Kidney epithelial cell (primary cell): ENCODE data around the gene RABGAP1L. TPM values are rescaled to one million over a fixed set of nuclear protein-coding genes. Genes with fewer than 3 reads are reported as not detected.
"Not testable (repeated sequence)": the region's sequence is repeated elsewhere in the genome, so short reads cannot be mapped to it uniquely, and the experiment has no call there.

ENCODE experiments used
- DNase-seq: peaks from one replicate; pipeline ENCODE4 v3.0.0-alpha.2; 2010; ENCODE audit warnings: low read depth
- H3K27me3 ChIP-seq: 2 replicates; pipeline ENCODE4 v1.6.0; 2011; ENCODE audit warnings: low read length; ENCODE audit not compliant: control insufficient read depth, insufficient read depth
- H3K36me3 ChIP-seq: 2 replicates; pipeline ENCODE4 v1.5.1; 2011; ENCODE audit warnings: low read length; ENCODE audit not compliant: control insufficient read depth, insufficient read depth
- H3K4me3 ChIP-seq: 2 replicates; pipeline ENCODE4 v1.5.1; 2011; ENCODE audit warnings: low read depth, mild to moderate bottlenecking, control low read depth, low read length
- total RNA-seq: library from RNA; depleted of rRNA; stranded (reverse); fragments of >200 nt; gene quantifications from 2 replicates; pipeline ENCODE4 v1.2.3, GENCODE V29; 2015
- TF ChIP-seq, protein P1 (sequence below): IDR thresholded peaks from 2 replicates; pipeline ENCODE4 v1.5.1; 2011; ENCODE audit warnings: mild to moderate bottlenecking, moderate library complexity, low read length, control low read depth, inconsistent platforms; ENCODE audit not compliant: insufficient read depth, poor library complexity, severe bottlenecking

Gene RABGAP1L
- total RNA-seq, 1 donor from 2014 or later = 22.1 TPM

DNA sequence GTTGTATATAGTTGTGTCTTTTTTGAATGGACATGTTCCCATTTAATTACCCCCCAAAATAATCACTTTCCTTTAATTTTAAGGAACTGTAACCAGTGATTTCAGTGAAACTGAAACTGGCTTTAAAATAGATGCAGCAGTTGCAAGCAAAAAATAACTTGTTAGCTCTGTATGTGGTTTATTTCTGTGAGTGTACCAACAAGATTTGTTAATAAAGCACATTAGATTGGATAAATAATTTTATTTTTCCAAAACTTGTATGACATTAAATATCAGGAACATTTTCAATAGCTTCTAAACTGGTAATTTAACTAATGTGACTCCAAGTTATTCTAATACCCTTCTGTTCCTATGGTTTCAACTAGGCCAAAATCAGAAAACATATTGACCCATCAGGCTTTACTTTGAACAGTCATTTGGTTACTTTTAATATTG is 656.2 kb downstream of the RABGAP1L start:
- Histone ChIP-seq H3K4me3 (no peak overlapping the region), H3K36me3 (no peaks in the 10 kb centered on the region), H3K27me3 (no peaks in the 10 kb centered on the region)
- TF ChIP-seq, protein P1, sequence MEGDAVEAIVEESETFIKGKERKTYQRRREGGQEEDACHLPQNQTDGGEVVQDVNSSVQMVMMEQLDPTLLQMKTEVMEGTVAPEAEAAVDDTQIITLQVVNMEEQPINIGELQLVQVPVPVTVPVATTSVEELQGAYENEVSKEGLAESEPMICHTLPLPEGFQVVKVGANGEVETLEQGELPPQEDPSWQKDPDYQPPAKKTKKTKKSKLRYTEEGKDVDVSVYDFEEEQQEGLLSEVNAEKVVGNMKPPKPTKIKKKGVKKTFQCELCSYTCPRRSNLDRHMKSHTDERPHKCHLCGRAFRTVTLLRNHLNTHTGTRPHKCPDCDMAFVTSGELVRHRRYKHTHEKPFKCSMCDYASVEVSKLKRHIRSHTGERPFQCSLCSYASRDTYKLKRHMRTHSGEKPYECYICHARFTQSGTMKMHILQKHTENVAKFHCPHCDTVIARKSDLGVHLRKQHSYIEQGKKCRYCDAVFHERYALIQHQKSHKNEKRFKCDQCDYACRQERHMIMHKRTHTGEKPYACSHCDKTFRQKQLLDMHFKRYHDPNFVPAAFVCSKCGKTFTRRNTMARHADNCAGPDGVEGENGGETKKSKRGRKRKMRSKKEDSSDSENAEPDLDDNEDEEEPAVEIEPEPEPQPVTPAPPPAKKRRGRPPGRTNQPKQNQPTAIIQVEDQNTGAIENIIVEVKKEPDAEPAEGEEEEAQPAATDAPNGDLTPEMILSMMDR = no peak
- DNase-seq = no peak

DNA sequence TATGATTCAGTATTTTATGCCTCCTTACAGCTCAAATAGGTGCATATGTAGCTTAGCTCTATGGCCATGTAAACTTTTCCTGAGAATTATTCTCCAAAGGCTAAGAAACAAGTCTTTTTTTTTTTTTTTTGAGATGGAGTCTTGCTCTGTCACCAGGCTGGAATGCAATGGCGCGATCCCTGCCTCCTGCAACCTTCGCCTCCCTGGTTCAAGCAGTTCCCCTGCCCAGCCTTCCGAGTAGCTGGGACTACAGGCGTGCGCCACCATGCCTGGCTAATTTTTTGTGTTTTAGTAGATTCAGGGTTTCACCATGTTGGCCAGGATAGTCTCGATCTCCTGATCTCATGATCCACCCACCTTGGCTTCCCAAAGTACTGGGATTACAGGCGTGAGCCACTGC is 657.3 kb downstream of the RABGAP1L start:
- DNase-seq, H3K4me3 ChIP-seq, H3K27me3 ChIP-seq, H3K36me3 ChIP-seq: not testable (repeated sequence)

DNA sequence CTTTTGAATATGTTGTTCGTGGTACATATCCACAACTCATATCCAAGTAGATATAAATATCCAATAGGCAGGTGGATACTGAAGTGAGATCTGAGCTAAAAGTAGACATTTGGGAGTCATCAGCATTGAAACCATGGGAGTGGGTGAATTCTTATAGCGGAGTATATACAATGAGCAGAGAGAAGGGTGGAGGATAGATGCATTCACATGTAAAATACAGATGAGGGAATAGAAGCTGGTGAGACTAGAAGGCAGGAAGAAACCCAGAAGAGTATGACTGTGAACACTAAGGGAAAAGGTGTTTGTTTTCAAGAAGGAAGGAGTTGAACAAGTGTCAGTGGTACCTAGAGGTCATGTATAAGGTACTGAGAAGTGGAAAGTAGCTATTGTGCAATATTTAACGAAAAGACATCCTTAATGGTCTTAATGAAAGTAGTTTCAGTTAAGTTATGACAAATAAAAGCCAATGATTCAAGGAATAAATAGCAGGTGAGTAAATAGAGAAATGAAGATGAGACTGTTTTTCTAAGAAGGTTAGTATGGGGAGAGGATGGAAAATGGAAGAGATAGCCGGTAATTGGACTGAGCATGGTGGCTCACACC is 658.8 kb downstream of the RABGAP1L start:
- TF ChIP-seq, protein P1 = no peak
- DNase-seq = no peak
- no peaks in the 10 kb centered on the region for H3K27me3 ChIP-seq
- H3K36me3 ChIP-seq = no peaks in the 10 kb centered on the region
- no peak overlapping the region for H3K4me3 ChIP-seq

DNA sequence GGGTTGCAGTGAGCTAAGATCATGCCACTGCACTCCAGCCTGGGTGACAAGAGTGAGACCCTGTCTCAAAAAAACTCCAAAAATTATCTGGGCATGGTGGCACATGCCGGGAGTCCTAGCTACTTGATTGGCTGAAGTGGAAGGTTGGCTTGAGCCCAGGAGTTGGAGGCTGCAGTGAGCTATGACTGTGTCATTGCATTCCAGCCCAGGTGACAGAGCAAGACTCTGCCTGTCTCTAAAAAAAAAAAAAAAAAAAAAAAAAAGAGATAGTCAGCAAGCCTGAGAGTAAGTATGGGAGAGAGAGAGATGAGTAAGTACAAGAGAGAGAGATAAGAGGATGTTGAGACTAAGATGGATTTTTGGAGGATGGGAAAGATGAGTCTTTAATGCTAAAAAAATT is 659.6 kb downstream of the RABGAP1L start:
- Histone ChIP-seq H3K4me3 (no peak overlapping the region), H3K36me3 (no peaks in the 10 kb centered on the region), H3K27me3 (no peaks in the 10 kb centered on the region)
- DNase-seq = no peak
- TF ChIP-seq, protein P1 = no peak

DNA sequence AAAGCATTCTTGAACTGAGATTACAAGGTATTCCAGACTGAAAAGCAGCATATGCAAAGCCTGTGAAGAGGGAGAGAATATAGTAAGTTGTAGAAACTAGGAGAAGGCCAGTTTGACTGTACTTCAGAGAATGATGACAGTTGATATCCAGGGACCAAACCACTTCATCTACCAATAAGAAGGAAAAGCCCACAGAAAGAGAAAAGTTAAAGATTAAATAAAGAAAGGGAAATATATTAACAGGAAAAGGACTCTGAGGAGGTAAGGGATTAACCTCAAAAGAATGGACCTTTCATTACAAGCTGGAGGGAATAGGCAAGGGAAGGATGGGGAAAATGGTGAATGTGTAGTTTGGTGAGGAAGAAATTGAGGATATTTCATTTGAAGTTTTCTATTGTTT is 660.3 kb downstream of the RABGAP1L start:
- Histone ChIP-seq H3K4me3 (no peak overlapping the region), H3K36me3 (no peaks in the 10 kb centered on the region), H3K27me3 (no peaks in the 10 kb centered on the region)
- TF ChIP-seq, protein P1 = no peak
- DNase-seq = no peak

DNA sequence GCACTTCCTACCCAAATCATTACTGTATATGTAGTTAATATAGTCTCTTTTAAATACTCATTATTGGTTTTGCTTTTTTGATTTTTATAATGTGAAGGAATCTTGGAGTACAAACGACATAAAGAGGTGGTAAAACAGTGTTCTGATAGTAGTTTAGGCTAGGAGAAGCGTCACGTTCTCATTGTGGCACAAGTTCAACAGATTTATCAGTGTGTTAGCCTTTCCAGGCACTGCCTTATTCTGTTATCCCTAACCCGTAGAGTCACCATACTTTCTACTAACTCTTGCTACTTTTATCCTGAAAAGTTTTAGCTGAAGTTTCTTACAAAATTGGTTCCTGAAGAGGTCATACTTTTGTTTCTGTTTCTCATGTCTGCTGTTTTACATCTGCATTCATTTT is 665.8 kb downstream of the RABGAP1L start:
- TF ChIP-seq, protein P1 = no peak
- no peaks in the 10 kb centered on the region for H3K36me3 ChIP-seq

More for the DNA sequence above, 665.8 kb downstream of the RABGAP1L start:
- Histone ChIP-seq H3K4me3 (no peak overlapping the region), H3K27me3 (no peaks in the 10 kb centered on the region)
- DNase-seq = no peak
